ENCODE data around the gene ACTN1.

ACTN1 gene

DNA sequence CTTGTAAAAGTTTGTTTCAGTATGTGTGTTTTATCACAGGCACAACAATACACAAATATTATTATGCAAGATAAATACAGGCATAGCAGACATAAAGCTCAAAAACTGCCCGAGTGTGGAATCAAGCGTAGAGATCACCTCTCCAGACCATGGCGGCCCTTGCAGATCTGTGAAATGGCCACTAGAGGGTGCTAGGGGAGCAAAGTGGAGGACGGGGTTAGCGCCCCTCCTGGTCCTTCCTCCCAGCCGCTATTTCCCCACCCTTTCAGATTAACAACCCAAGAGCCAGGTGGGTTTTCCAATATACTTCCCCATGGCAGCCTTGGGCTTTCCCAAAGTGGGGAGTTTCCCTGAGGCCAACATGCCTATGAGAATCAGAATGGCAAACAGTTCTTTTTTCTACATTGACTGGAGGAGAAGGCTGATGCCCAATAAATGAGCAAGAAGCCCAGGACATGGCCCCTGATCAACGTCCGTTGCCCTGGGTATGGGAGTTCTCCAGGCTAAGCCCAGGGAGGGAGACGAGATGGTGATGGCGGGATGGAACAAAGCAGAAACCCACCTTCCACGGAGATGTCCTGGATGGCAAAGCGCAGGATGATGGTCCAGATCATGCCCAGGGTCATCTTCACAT, 67.4 kb downstream of the ACTN1 start:
- Mint-ChIP-seq H3K4me1 (peaks cover 14% of the 10 kb centered on the region), H3K4me3 (no peak overlapping the region), H3K36me3 (peaks cover 7% of the 10 kb centered on the region), H3K27ac (no peak overlapping the region), H3K9me3 (no peaks in the 10 kb centered on the region)
- ATAC-seq, result peak; percentile 82
- DNase-seq (ENCODE audit: low spot score in 2 of 2), result peak; percentile 72 to 90

DNA sequence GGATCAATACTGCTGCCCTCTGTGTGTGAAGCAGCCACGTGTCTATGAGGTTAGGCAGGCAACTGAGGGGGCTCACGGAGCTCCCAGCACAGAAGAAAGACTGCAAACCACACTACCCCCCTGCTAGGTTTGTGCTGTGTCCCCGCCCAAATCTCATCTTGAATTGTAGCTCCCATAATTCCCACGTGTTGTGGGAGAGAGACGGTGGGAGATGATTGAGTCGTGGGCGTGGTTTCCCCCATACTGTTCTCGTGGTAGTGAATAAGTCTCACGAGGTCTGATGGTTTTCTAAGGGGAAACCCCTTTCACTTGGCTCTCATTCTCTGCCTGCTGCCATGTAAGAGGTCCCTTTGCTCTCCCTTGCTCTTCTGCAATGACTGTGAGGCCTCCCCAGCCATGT, 68.6 kb downstream of the ACTN1 start:
- peaks cover 7% of the 10 kb centered on the region for H3K36me3 Mint-ChIP-seq
- H3K9me3 Mint-ChIP-seq, result no peaks in the 10 kb centered on the region
- peak overlapping the region; percentile 30 for H3K4me3 Mint-ChIP-seq
- DNase-seq (ENCODE audit: low spot score in 2 of 2) (no peak), ATAC-seq (peak; percentile 72)
- no peak overlapping the region for H3K27ac Mint-ChIP-seq
- peaks cover 14% of the 10 kb centered on the region for H3K4me1 Mint-ChIP-seq

- H3K9me3 Mint-ChIP-seq, result no peaks in the 10 kb centered on the region
- DNase-seq (ENCODE audit: low spot score in 2 of 2), result no peak
- H3K4me3 Mint-ChIP-seq, result no peak overlapping the region
- no peak overlapping the region for H3K27ac Mint-ChIP-seq
- ATAC-seq, result no peak
- H3K36me3 Mint-ChIP-seq, result peaks cover 7% of the 10 kb centered on the region
- peaks cover 14% of the 10 kb centered on the region for H3K4me1 Mint-ChIP-seq
Observed at GRCh38 chr14:68908803-68909202, 70.3 kb downstream of the ACTN1 start.

GRCh38 chr14:68908201-68908600, 70.9 kb downstream of the ACTN1 start:
- ATAC-seq, result no peak
- Mint-ChIP-seq H3K27ac (no peak overlapping the region), H3K9me3 (no peaks in the 10 kb centered on the region)

DNA sequence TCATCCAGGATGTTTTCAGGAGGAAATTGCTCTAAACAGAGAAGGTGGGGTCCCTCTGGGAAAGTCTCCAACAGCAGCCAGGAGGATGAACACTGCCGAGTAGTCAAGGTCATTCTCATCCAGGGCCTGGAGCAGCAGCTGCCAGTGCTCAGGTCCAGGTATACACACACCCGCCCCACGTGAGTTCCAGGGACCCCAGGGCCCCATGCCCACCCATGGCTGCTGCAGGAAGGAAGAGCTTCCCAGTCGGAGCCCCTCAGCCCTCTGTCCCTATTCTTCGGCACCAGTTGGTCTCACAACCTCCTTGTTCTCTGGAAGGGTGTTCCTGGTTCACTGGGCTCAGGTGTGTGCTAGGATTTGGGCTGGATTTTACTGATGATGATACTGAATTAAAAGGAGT, 72.7 kb downstream of the ACTN1 start:
- Mint-ChIP-seq H3K4me1 (peaks cover 11% of the 10 kb centered on the region), H3K27ac (no peak overlapping the region), H3K36me3 (peaks cover 3% of the 10 kb centered on the region), H3K9me3 (no peaks in the 10 kb centered on the region), H3K4me3 (no peak overlapping the region)
- DNase-seq (ENCODE audit: low spot score in 2 of 2), result no peak
- ATAC-seq, result no peak

More at GRCh38 chr14:68908201-68908600, 70.9 kb downstream of the ACTN1 start:
- no peak overlapping the region for H3K4me3 Mint-ChIP-seq
- peaks cover 14% of the 10 kb centered on the region for H3K4me1 Mint-ChIP-seq
- peaks cover 7% of the 10 kb centered on the region for H3K36me3 Mint-ChIP-seq
- no peak for DNase-seq (ENCODE audit: low spot score in 2 of 2)

DNA sequence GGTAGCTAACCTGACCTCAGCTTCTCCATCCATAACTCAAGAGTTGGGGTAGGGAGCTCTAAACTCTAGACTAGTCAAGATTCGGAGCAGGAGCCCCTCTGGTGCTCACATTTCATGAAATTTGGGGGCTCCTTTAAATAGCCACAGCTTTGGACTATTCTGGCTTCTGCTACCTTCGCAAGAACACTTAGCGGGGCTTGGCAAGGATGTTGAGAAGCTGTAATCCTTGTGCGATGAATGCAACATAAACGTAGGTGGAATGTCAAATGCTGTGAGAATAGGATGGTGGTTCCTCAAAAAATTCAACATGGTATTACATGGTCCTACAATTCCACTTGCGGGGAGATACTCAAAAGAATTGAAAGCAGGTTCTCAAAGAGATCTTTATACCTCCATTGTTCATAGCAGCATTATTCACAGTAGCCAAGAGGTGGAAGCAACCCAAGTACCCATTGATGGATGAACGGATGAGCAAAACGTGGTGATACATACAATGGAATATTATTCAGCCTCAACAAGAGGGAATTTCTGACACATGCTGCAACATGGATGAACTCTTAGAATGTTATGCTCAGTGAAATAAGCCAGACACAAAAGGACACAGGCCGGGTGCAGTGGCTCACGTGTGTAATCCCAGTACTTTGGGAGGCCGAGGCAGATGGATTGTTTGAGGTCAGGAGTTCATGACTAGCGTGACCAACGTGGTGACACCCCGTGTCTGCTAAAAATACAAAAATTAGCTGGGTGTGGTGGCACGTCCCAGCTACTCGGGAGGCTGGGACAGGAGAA, 73.8 kb downstream of the ACTN1 start:
- peaks cover 12% of the 10 kb centered on the region for H3K36me3 Mint-ChIP-seq
- H3K4me3 Mint-ChIP-seq, result no peak overlapping the region
- H3K27ac Mint-ChIP-seq, result no peak overlapping the region
- DNase-seq (ENCODE audit: low spot score in 2 of 2) (no peak), ATAC-seq (no peak)
- H3K4me1 Mint-ChIP-seq, result peaks cover 7% of the 10 kb centered on the region
- no peaks in the 10 kb centered on the region for H3K9me3 Mint-ChIP-seq

DNA sequence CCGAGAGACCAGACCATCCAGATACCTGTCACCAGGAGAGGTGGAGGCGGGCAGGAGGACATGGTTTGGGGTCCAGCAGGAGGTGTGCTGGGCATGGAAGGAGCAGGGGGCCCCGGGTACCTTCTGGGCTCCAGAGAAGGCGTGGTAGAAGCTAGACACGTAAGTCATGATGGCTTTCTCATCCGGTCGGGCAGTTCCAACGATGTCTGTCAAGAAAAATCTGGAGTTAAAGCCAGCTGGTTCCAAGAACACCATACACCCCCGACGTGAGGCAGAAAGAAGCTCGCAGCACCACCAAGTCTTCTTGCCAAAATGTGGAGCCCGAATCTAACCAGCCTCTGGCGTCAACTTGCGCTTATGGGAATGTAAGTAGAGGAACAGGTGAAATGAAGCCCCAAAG, 76.7 kb downstream of the ACTN1 start:
- ATAC-seq (no peak), DNase-seq (ENCODE audit: low spot score in 2 of 2) (no peak)
- Mint-ChIP-seq H3K27ac (no peak overlapping the region), H3K4me3 (no peak overlapping the region), H3K36me3 (peaks cover 36% of the 10 kb centered on the region), H3K9me3 (peaks cover 5% of the 10 kb centered on the region), H3K4me1 (peaks cover 34% of the 10 kb centered on the region)

GRCh38 chr14:68899033-68899603, 80.0 kb downstream of the ACTN1 start:
- ATAC-seq, result peak; percentile 70
- Mint-ChIP-seq H3K27ac (peak overlapping the region; percentile 75), H3K9me3 (peaks cover 5% of the 10 kb centered on the region), H3K36me3 (peaks cover 36% of the 10 kb centered on the region), H3K4me1 (peaks cover 34% of the 10 kb centered on the region), H3K4me3 (no peak overlapping the region)
- DNase-seq (ENCODE audit: low spot score in 2 of 2), result no peak

- DNase-seq (ENCODE audit: low spot score in 2 of 2) (no peak), ATAC-seq (peak; percentile 19)
- Mint-ChIP-seq H3K4me1 (peaks cover 34% of the 10 kb centered on the region), H3K4me3 (no peak overlapping the region), H3K36me3 (peaks cover 36% of the 10 kb centered on the region), H3K9me3 (peaks cover 5% of the 10 kb centered on the region), H3K27ac (peak overlapping the region; percentile 75)
Observed at GRCh38 chr14:68898248-68899032, 80.7 kb downstream of the ACTN1 start.

GRCh38 chr14:68897559-68898155, 81.4 kb downstream of the ACTN1 start:
- DNase-seq (ENCODE audit: low spot score in 2 of 2), result no peak
- no peak for ATAC-seq
- H3K27ac Mint-ChIP-seq, result no peak overlapping the region
- peaks cover 5% of the 10 kb centered on the region for H3K9me3 Mint-ChIP-seq
- no peak overlapping the region for H3K4me3 Mint-ChIP-seq
- peaks cover 34% of the 10 kb centered on the region for H3K4me1 Mint-ChIP-seq
- peaks cover 36% of the 10 kb centered on the region for H3K36me3 Mint-ChIP-seq

- peaks cover 32% of the 10 kb centered on the region for H3K36me3 Mint-ChIP-seq
- peaks cover 34% of the 10 kb centered on the region for H3K4me1 Mint-ChIP-seq
Observed at GRCh38 chr14:68896132-68896531, 83.0 kb downstream of the ACTN1 start.

GRCh38 chr14:68894802-68895703, 84.0 kb downstream of the ACTN1 start:
- Mint-ChIP-seq H3K4me3 (no peak overlapping the region), H3K4me1 (peaks cover 24% of the 10 kb centered on the region), H3K9me3 (peaks cover 5% of the 10 kb centered on the region), H3K36me3 (peaks cover 22% of the 10 kb centered on the region), H3K27ac (peak overlapping the region; percentile 11)
- no peak for DNase-seq (ENCODE audit: low spot score in 2 of 2)
- no peak for ATAC-seq

More at GRCh38 chr14:68896132-68896531, 83.0 kb downstream of the ACTN1 start:
- DNase-seq (ENCODE audit: low spot score in 2 of 2), result no peak
- Mint-ChIP-seq H3K27ac (no peak overlapping the region), H3K9me3 (peaks cover 5% of the 10 kb centered on the region), H3K4me3 (no peak overlapping the region)
- no peak for ATAC-seq

- DNase-seq (ENCODE audit: low spot score in 2 of 2), result no peak
- Mint-ChIP-seq H3K27ac (no peak overlapping the region), H3K4me3 (no peak overlapping the region), H3K36me3 (peaks cover 14% of the 10 kb centered on the region), H3K4me1 (peaks cover 15% of the 10 kb centered on the region), H3K9me3 (no peaks in the 10 kb centered on the region)
- ATAC-seq, result no peak
Observed at GRCh38 chr14:68894123-68894522, 85.0 kb downstream of the ACTN1 start.

DNA sequence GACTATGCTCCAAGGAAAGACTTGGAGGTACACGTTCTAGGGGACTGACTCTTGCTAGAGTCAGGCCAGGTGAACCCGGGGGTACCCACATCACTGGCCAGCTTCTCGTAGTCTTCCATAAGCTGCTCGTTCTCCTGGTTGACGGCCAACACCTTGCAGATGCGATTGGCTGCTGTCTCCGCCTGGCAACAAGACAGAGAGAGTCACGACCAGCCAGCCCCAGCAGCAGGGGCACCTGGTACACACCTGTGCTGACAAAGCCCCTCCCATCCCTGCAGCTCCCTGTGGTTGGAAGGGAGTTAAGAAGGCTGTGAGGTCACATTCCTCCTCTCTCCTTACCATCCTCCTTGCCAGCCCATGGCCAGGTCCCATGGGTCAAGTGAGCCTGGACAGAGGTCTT, 85.5 kb downstream of the ACTN1 start:
- Mint-ChIP-seq H3K4me1 (peaks cover 10% of the 10 kb centered on the region), H3K27ac (no peak overlapping the region), H3K4me3 (no peak overlapping the region), H3K9me3 (no peaks in the 10 kb centered on the region), H3K36me3 (peaks cover 8% of the 10 kb centered on the region)
- ATAC-seq, result no peak
- no peak for DNase-seq (ENCODE audit: low spot score in 2 of 2)
